Aorta (tissue), 5 donors: ENCODE measurements around the gene GRM2. TPM values are rescaled to one million over a fixed set of nuclear protein-coding genes. Genes with fewer than 3 reads are reported as not detected.

ENCODE experiments used
- ATAC-seq: fragments of 200-7000 bp; cut with Tn5 transposase; one replicate; pipeline ENCODE4 v1.9.1; 2022; ENCODE audit warnings: moderate library complexity; ENCODE audit not compliant: low FRiP score
- DNase-seq, 2 donors: peaks; one replicate each; pipeline ENCODE4 v3.0.0-alpha.2; 2020
- H3K27ac ChIP-seq, 2 donors: one replicate each; pipeline ENCODE4 v1.5.1; 2013; ENCODE audit warnings: low read length in 2 of 2, mild to moderate bottlenecking in 2 of 2, moderate library complexity in 2 of 2, control low read depth in 1 of 2, inconsistent platforms in 1 of 2, low read depth in 1 of 2
- H3K27me3 ChIP-seq, 2 donors: one replicate each; pipeline ENCODE4 v1.6.1; 2013; ENCODE audit warnings: control low read depth in 1 of 2, low read length in 1 of 2, mild to moderate bottlenecking in 1 of 2, moderate library complexity in 1 of 2; ENCODE audit not compliant: insufficient read depth in 2 of 2, control insufficient read depth in 1 of 2
- H3K36me3 ChIP-seq, 2 donors: one replicate each; pipeline ENCODE4 v1.6.1; 2013; ENCODE audit warnings: control low read depth in 1 of 2, low read length in 1 of 2, mild to moderate bottlenecking in 1 of 2; ENCODE audit not compliant: insufficient read depth in 2 of 2, control insufficient read depth in 1 of 2
- H3K4me1 ChIP-seq, 2 donors: one replicate each; pipeline ENCODE4 v1.6.1; 2013; ENCODE audit warnings: low read length in 2 of 2, control low read depth in 1 of 2, mild to moderate bottlenecking in 1 of 2, moderate library complexity in 1 of 2; ENCODE audit not compliant: insufficient read depth in 2 of 2, control insufficient read depth in 1 of 2
- H3K4me3 ChIP-seq, 2 donors: one replicate each; pipeline ENCODE4 v1.5.1; 2013; ENCODE audit warnings: low read length in 2 of 2, control low read depth in 1 of 2, mild to moderate bottlenecking in 1 of 2
- H3K9me3 ChIP-seq: one replicate; pipeline ENCODE4 v1.6.1; 2013; ENCODE audit warnings: mild to moderate bottlenecking, low read length; ENCODE audit not compliant: control insufficient read depth
- WGBS, 2 donors: extraction: QIAGEN DNeasy Blood & Tissue Kit; methylation state at CpG; one replicate each; pipeline ENCODE4 v1.1.7; 2013; 5-methylcytosine and 5-hydroxymethylcytosine counted together
- intact Hi-C, 2 donors: fragments of 100-400 bp; cut with DNase I; formaldehyde crosslinking; loops; one replicate each; pipeline versions ENCODE4 v1.14.2 to v1.15.0; 2022
- polyA plus RNA-seq, 2 donors: library from polyadenylated mRNA; stranded (reverse); fragments of 200-250 nt; gene quantifications; one replicate each; pipeline ENCODE4 v1.2.3, GENCODE V29; 2013
- total RNA-seq, 2 donors: library from RNA; stranded (reverse); fragmentation: NEBNext Ultra II Directional; extraction: Animal tissue kit (Norgen Biotek cat#: 25700); gene quantifications; one replicate each; pipeline ENCODE4 v1.2.1, GENCODE V29; 2021
- donor health status: healthy with polysubstance abuse.
- donor health status: Bipolar disorder and iron deficiency.
- donor health status: DM: no; HTN: no; CAD: no.
- donor health status: DM: no; HTN: no; CAD: no.
- donor health status: DM: yes; HTN: yes; CAD: no.

Gene GRM2
- total and polyA plus RNA-seq, 4 donors = 0.18 to 0.87 (median 0.52) TPM; not detected in 1

- Histone ChIP-seq H3K27ac (no peak overlapping the region), H3K27me3 (no peaks in the 10 kb centered on the region), H3K9me3 (no peaks in the 10 kb centered on the region), H3K4me3 (no peak overlapping the region), H3K4me1 (no peaks in the 10 kb centered on the region), H3K36me3 (no peaks in the 10 kb centered on the region)
- WGBS, 2 donors = 97 to 100% methylated on average over 1 of the region's 1 CpG
- ATAC-seq (no peak), DNase-seq (no peak)
- intact Hi-C loops = loop anchor here in 1 of 2 donors (10.0 kb wide), 1 partner anchor 283 kb away; the partner anchor contains the start of gene RBM15B
These were observed 28.7 kb upstream of the GRM2 start for GRCh38 chr3:51678186-51678585.

- intact Hi-C loops = loop anchor here in 1 of 2 donors (10.0 kb wide), 1 partner anchor 284 kb away; the partner anchor contains the start of gene RBM15B
- DNase-seq (no peak), ATAC-seq (no peak)
- Histone ChIP-seq H3K9me3 (no peaks in the 10 kb centered on the region), H3K4me1 (no peaks in the 10 kb centered on the region), H3K4me3 (no peak overlapping the region), H3K36me3 (no peaks in the 10 kb centered on the region), H3K27ac (no peak overlapping the region), H3K27me3 (no peaks in the 10 kb centered on the region)
- 87 to 90% methylated on average over 2 of the region's 2 CpGs for WGBS, 2 donors
These were observed 28.2 kb upstream of the GRM2 start for GRCh38 chr3:51678641-51679040.

- H3K27ac ChIP-seq = no peak overlapping the region
- H3K27me3 ChIP-seq = no peaks in the 10 kb centered on the region
- no peaks in the 10 kb centered on the region for H3K4me1 ChIP-seq
- H3K4me3 ChIP-seq = no peak overlapping the region
- DNase-seq (no peak), ATAC-seq (no peak)
- WGBS, 2 donors = 94 to 95% methylated on average over 4 of the region's 4 CpGs
- intact Hi-C loops = loop anchor here in 1 of 2 donors (10.0 kb wide), 1 partner anchor 285 kb away; the partner anchor contains the start of gene RBM15B
- no peaks in the 10 kb centered on the region for H3K9me3 ChIP-seq
- no peaks in the 10 kb centered on the region for H3K36me3 ChIP-seq
These were observed 27.6 kb upstream of the GRM2 start for GRCh38 chr3:51679318-51679717.

- H3K36me3 ChIP-seq = no peaks in the 10 kb centered on the region
- no peaks in the 10 kb centered on the region for H3K9me3 ChIP-seq
- no peaks in the 10 kb centered on the region for H3K4me1 ChIP-seq
- H3K27me3 ChIP-seq = no peaks in the 10 kb centered on the region
- no peak overlapping the region for H3K4me3 ChIP-seq
- intact Hi-C loops = loop anchor here in 1 of 2 donors (10.0 kb wide), 1 partner anchor 285 kb away; the partner anchor contains the start of gene RBM15B
- no peak overlapping the region for H3K27ac ChIP-seq
- 84% methylated on average over 7 of the region's 7 CpGs for WGBS, 2 donors
- DNase-seq (no peak), ATAC-seq (no peak)
These were observed 27.1 kb upstream of the GRM2 start for GRCh38 chr3:51679777-51680176.

GRCh38 chr3:51680196-51680595 is 26.7 kb upstream of the GRM2 start:
- Histone ChIP-seq H3K27ac (no peak overlapping the region), H3K36me3 (no peaks in the 10 kb centered on the region), H3K27me3 (no peaks in the 10 kb centered on the region), H3K9me3 (no peaks in the 10 kb centered on the region), H3K4me1 (no peaks in the 10 kb centered on the region), H3K4me3 (no peak overlapping the region)
- peak in 1 of 2 donors; percentile 27 for DNase-seq
- intact Hi-C loops = no loop called here
- 87 to 89% methylated on average over 6 of the region's 6 CpGs for WGBS, 2 donors
- ATAC-seq = no peak

- Histone ChIP-seq H3K4me3 (no peak overlapping the region), H3K4me1 (no peaks in the 10 kb centered on the region), H3K9me3 (no peaks in the 10 kb centered on the region), H3K27ac (no peak overlapping the region), H3K27me3 (no peaks in the 10 kb centered on the region), H3K36me3 (no peaks in the 10 kb centered on the region)
- intact Hi-C loops = no loop called here
- ATAC-seq (no peak), DNase-seq (no peak)
- WGBS, 2 donors = 90 to 93% methylated on average over 2 of the region's 2 CpGs
These were observed 26.1 kb upstream of the GRM2 start for GRCh38 chr3:51680663-51681230.

GRCh38 chr3:51681453-51681852 is 25.4 kb upstream of the GRM2 start:
- Histone ChIP-seq H3K27ac (no peak overlapping the region), H3K27me3 (no peaks in the 10 kb centered on the region), H3K4me3 (no peak overlapping the region), H3K9me3 (no peaks in the 10 kb centered on the region), H3K4me1 (no peaks in the 10 kb centered on the region), H3K36me3 (no peaks in the 10 kb centered on the region)
- ATAC-seq (no peak), DNase-seq (peak in 1 of 2 donors; percentile 71)
- intact Hi-C loops = no loop called here
- WGBS, 2 donors = 60 to 89% methylated on average over 3 of the region's 3 CpGs

GRCh38 chr3:51682079-51682478 is 24.8 kb upstream of the GRM2 start:
- no peak overlapping the region for H3K27ac ChIP-seq
- ATAC-seq (peak; percentile 66), DNase-seq (peak in 1 of 2 donors; percentile 66)
- no peak overlapping the region for H3K4me3 ChIP-seq
- 43 to 45% methylated on average over 4 of the region's 4 CpGs for WGBS, 2 donors
- intact Hi-C loops = no loop called here
- no peaks in the 10 kb centered on the region for H3K36me3 ChIP-seq
- H3K27me3 ChIP-seq = no peaks in the 10 kb centered on the region
- no peaks in the 10 kb centered on the region for H3K4me1 ChIP-seq
- no peaks in the 10 kb centered on the region for H3K9me3 ChIP-seq

- WGBS, 2 donors = 81% methylated on average over 7 of the region's 7 CpGs
- H3K27ac ChIP-seq = no peak overlapping the region
- H3K27me3 ChIP-seq = no peaks in the 10 kb centered on the region
- intact Hi-C loops = no loop called here
- no peaks in the 10 kb centered on the region for H3K9me3 ChIP-seq
- DNase-seq (no peak), ATAC-seq (no peak)
- no peaks in the 10 kb centered on the region for H3K36me3 ChIP-seq
- H3K4me3 ChIP-seq = no peak overlapping the region
- no peaks in the 10 kb centered on the region for H3K4me1 ChIP-seq
These were observed 24.3 kb upstream of the GRM2 start for GRCh38 chr3:51682526-51682925.
